ENCODE data around the gene EFTUD2. TPM values are rescaled to one million over a fixed set of nuclear protein-coding genes. Genes with fewer than 3 reads are reported as not detected.

EFTUD2 gene
- total RNA-seq, 2 donors from 2014 or later = 35.2 to 117 TPM

DNA sequence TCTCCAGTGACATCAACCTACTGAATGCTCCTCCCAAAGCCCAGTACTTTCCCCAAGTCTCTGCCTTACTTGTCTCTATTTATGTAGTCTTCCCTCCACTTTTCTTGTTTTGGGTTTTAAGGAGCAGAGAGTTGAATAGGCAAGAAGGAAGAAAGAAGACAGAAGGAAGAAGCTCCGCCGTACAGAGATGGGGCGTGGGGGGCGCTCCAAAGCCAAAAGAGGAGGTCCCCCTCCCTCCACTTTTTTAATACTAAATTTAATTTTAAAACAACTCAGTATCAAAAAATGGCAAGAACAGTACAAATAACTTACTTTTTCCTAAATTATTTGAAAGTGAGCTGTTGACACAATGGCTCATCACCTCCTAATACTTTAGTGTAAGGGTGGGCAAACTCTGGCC, 4.6 kb downstream of the EFTUD2 start:
- H3K27ac ChIP-seq = no peak overlapping the region
- H3K9me3 ChIP-seq = no peaks in the 10 kb centered on the region
- no peak overlapping the region for H3K4me3 ChIP-seq
- TF ChIP-seq, protein P1, sequence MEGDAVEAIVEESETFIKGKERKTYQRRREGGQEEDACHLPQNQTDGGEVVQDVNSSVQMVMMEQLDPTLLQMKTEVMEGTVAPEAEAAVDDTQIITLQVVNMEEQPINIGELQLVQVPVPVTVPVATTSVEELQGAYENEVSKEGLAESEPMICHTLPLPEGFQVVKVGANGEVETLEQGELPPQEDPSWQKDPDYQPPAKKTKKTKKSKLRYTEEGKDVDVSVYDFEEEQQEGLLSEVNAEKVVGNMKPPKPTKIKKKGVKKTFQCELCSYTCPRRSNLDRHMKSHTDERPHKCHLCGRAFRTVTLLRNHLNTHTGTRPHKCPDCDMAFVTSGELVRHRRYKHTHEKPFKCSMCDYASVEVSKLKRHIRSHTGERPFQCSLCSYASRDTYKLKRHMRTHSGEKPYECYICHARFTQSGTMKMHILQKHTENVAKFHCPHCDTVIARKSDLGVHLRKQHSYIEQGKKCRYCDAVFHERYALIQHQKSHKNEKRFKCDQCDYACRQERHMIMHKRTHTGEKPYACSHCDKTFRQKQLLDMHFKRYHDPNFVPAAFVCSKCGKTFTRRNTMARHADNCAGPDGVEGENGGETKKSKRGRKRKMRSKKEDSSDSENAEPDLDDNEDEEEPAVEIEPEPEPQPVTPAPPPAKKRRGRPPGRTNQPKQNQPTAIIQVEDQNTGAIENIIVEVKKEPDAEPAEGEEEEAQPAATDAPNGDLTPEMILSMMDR (IDR thresholded peaks at IDR 0.05) = no peak
- no peaks in the 10 kb centered on the region for H3K27me3 ChIP-seq (replicated peaks; ENCODE audit: insufficient read depth)
- peaks cover 10 to 15% of the 10 kb centered on the region in 2 donors for H3K4me1 ChIP-seq (ENCODE audit: control insufficient read depth in 1 of 2, low read depth in 2 of 2)
- DNase-seq (ENCODE audit: low spot score) (no peak), ATAC-seq (ENCODE audit: insufficient number of reproducible peaks, low FRiP score, low read depth) (no peak)
- H3K36me3 ChIP-seq = peaks cover 25% of the 10 kb centered on the region

DNA sequence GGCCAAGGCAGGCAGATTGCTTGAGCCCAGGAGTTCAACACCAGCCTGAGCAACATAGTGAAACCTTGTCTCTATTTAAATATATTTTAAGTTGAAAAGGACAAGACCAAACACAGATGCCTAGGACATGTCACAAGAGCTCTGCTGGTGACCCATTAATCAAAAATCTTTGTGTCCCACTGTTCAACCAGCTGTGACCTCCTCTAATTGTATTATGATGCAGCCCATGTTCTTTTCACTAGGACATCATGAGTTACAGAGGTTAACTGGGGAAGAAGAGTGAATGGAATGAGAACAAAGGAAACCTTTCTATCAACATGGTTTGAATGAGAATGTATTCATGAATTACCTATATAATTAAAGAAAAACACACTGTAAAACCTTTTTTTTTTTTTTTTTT, 7.0 kb downstream of the EFTUD2 start:
- Histone ChIP-seq H3K9me3 (no peaks in the 10 kb centered on the region), H3K36me3 (peaks cover 25% of the 10 kb centered on the region), H3K4me1 (ENCODE audit: control insufficient read depth in 1 of 2, low read depth in 2 of 2) (no peaks in the 10 kb centered on the region), H3K27ac (no peak overlapping the region), H3K4me3 (no peak overlapping the region), H3K27me3 (replicated peaks; ENCODE audit: insufficient read depth) (no peaks in the 10 kb centered on the region)
- ATAC-seq (ENCODE audit: insufficient number of reproducible peaks, low FRiP score, low read depth) (no peak), DNase-seq (ENCODE audit: low spot score) (no peak)
- TF ChIP-seq, protein P1 (IDR thresholded peaks at IDR 0.05) = no peak

DNA sequence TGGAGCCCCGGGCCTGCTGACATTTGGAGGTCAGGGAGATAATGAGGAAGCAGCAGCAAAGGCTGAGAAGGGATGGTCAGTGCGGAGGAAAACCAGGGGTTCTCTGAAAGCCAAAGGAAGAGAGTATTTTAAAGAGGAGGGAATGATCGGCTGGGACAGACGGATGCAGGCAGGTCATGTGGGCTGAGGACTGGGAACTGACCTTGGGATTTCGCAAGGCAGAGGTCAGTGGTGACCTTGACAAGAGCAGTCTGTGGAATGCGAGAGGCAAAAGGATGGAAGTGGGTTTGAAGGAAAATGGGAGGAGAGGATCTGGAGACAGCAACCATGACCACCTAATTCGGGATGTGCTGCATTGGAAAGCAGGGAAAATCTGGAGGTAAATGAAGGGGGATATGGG, 10.2 kb downstream of the EFTUD2 start:
- H3K4me3 ChIP-seq = no peak overlapping the region
- H3K36me3 ChIP-seq = peaks cover 32% of the 10 kb centered on the region
- H3K27ac ChIP-seq = no peak overlapping the region
- ATAC-seq (ENCODE audit: insufficient number of reproducible peaks, low FRiP score, low read depth) (no peak), DNase-seq (ENCODE audit: low spot score) (no peak)
- TF ChIP-seq, protein P1 (IDR thresholded peaks at IDR 0.05) = no peak
- H3K4me1 ChIP-seq (ENCODE audit: control insufficient read depth in 1 of 2, low read depth in 2 of 2) = no peaks in the 10 kb centered on the region
- H3K9me3 ChIP-seq = no peaks in the 10 kb centered on the region
- H3K27me3 ChIP-seq (replicated peaks; ENCODE audit: insufficient read depth) = no peaks in the 10 kb centered on the region

DNA sequence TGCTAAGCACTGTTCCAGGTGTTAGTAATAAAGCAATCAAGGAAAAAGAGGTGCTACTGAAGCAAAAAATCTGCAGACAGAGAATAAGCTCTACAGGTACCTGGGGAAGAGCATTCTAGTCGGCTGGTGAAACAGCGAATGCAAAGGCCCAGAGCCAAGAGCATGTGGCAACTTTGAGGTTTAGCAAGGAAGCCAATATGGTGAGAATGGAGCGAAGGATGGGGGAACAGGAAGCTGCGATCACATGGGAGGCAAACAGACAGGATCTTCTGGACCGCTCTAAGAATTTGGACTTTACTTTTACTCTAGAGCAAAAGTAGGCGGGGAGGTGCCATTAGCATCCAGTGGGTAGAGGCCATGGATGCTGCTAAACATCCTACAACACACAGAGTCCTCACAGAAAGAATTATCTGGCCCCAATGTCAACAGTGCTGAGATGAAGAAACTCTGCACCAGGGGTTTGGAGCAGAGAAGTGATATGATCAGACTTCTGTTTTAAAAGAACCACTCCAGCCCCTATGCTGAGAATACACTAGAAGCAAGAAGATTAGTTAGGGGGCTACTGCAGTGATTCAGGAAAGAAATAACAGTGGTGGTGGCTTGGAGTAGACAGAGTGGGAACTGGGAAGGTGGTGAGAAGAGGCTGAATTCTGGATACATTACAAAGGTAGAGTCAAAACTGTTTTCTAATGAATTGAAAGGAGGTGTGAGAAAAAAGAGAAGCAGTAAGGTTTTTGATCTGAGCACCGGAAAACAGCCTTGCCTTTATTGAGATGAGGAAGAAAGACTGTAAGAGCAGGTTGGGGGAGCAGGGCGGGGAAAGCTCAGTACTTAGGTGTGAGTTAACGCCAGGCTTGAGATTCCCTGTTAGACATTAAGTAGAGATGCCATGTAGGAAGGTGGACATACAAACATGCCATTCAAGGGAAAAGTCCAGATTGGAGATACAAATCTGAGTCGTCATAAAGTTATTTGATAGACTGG, 11.0 kb downstream of the EFTUD2 start:
- H3K27ac ChIP-seq = no peak overlapping the region
- peaks cover 33% of the 10 kb centered on the region for H3K36me3 ChIP-seq
- no peaks in the 10 kb centered on the region for H3K4me1 ChIP-seq (ENCODE audit: control insufficient read depth in 1 of 2, low read depth in 2 of 2)
- H3K4me3 ChIP-seq = no peak overlapping the region
- DNase-seq (ENCODE audit: low spot score) (no peak), ATAC-seq (ENCODE audit: insufficient number of reproducible peaks, low FRiP score, low read depth) (no peak)
- no peaks in the 10 kb centered on the region for H3K9me3 ChIP-seq
- no peaks in the 10 kb centered on the region for H3K27me3 ChIP-seq (replicated peaks; ENCODE audit: insufficient read depth)
- TF ChIP-seq, protein P1 (IDR thresholded peaks at IDR 0.05) = no peak

DNA sequence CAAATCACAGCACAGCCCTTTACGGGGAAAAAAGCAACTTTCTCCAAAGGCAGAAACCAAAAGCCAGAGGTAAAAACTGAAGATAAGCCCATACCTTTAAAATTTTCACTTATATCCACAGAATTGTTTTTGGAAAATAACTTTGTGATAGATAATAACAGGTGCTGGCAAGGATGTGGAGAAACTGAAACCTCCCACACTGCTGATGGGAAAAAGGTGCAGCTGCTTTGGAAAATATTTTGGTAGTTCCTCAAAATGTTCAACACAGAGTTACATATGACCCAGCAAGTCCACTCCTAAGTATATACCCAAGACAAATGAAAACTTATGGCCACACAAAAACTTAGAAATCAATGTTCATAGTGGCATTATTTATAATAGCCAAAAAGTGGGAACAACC, 12.2 kb downstream of the EFTUD2 start:
- no peak overlapping the region for H3K27ac ChIP-seq
- ATAC-seq (ENCODE audit: insufficient number of reproducible peaks, low FRiP score, low read depth) = no peak
- no peak for DNase-seq (ENCODE audit: low spot score)
- no peaks in the 10 kb centered on the region for H3K9me3 ChIP-seq
- no peaks in the 10 kb centered on the region for H3K27me3 ChIP-seq (replicated peaks; ENCODE audit: insufficient read depth)
- peaks cover 40% of the 10 kb centered on the region for H3K36me3 ChIP-seq
- H3K4me1 ChIP-seq (ENCODE audit: control insufficient read depth in 1 of 2, low read depth in 2 of 2) = no peaks in the 10 kb centered on the region
- TF ChIP-seq, protein P1 (IDR thresholded peaks at IDR 0.05) = no peak
- no peak overlapping the region for H3K4me3 ChIP-seq
